BE2C (cell line): ENCODE data around the gene ZBTB42.
"Not testable (repeated sequence)": the region's sequence is repeated elsewhere in the genome, so short reads cannot be mapped to it uniquely, and the experiment has no call there.

ENCODE experiments used
- DNase-seq: peaks from one replicate; pipeline ENCODE4 v3.0.0-alpha.2; 2020
- H3K27me3 ChIP-seq: fragments of 250-450 bp; sonication (Bioruptor Pico); 2 replicates; pipeline ENCODE4 v1.5.1; 2020; ENCODE audit warnings: mild to moderate bottlenecking
- H3K36me3 ChIP-seq: fragments of 250-450 bp; sonication (Bioruptor Pico); 2 replicates; pipeline ENCODE4 v1.5.1; 2020; ENCODE audit warnings: mild to moderate bottlenecking
- H3K4me1 ChIP-seq: fragments of 250-450 bp; sonication (Bioruptor Pico); 2 replicates; pipeline ENCODE4 v1.5.1; 2020
- H3K4me3 ChIP-seq: 2 replicates; pipeline ENCODE4 v1.5.1; 2011; ENCODE audit warnings: low read depth, low read length
- H3K9me3 ChIP-seq: fragments of 250-450 bp; sonication (Bioruptor Pico); 2 replicates; pipeline ENCODE4 v1.5.1; 2020
- TF ChIP-seq, protein P1 (sequence below): IDR thresholded peaks from 2 replicates; pipeline ENCODE4 v1.5.1; 2012; ENCODE audit warnings: mild to moderate bottlenecking, low read depth, low read length

The ZBTB42 gene

DNA sequence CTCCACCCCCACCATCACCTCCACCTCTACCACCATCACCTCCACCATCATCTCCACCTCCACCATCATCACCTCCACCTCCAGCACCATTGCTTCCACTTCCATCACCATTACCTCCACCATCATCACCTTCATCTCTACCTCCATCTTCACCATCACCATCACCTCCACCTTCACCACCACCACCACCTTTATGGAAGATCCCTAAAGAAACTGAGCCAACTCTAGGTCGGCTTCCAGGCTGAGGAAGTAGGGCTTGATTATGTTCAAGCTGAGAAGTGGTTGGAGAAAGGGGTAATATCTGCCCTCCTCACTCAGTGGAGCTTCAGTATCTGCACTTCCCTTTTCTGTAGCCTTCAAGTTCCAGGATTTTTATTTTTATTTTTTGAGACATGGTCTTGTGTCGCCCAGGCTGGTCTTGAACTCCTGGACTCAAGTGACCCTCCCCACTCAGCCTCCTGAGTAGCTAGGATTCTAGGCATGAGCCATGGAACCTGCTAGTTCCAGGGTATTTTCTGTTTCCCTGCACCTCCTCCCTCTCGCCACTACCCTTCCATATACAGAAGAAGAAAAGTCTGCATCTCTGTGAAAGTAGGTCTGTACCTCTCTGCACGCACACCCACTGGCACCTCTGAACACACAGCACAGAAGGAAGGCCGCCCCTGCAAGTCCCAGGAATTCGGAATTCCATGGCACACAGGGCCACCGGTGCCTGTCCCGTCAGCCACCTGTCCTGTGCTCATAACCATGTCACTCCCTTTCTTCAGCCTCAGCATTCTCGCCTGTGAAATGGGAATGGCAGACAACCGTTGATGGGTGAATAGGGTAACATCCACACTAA, 5.9 kb downstream of the ZBTB42 start:
- Histone ChIP-seq H3K9me3 (no peaks in the 10 kb centered on the region), H3K4me1 (no peaks in the 10 kb centered on the region), H3K4me3 (no peak overlapping the region), H3K36me3 (no peaks in the 10 kb centered on the region), H3K27me3 (no peaks in the 10 kb centered on the region)
- DNase-seq = no peak
- TF ChIP-seq, protein P1, sequence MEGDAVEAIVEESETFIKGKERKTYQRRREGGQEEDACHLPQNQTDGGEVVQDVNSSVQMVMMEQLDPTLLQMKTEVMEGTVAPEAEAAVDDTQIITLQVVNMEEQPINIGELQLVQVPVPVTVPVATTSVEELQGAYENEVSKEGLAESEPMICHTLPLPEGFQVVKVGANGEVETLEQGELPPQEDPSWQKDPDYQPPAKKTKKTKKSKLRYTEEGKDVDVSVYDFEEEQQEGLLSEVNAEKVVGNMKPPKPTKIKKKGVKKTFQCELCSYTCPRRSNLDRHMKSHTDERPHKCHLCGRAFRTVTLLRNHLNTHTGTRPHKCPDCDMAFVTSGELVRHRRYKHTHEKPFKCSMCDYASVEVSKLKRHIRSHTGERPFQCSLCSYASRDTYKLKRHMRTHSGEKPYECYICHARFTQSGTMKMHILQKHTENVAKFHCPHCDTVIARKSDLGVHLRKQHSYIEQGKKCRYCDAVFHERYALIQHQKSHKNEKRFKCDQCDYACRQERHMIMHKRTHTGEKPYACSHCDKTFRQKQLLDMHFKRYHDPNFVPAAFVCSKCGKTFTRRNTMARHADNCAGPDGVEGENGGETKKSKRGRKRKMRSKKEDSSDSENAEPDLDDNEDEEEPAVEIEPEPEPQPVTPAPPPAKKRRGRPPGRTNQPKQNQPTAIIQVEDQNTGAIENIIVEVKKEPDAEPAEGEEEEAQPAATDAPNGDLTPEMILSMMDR = no peak

DNA sequence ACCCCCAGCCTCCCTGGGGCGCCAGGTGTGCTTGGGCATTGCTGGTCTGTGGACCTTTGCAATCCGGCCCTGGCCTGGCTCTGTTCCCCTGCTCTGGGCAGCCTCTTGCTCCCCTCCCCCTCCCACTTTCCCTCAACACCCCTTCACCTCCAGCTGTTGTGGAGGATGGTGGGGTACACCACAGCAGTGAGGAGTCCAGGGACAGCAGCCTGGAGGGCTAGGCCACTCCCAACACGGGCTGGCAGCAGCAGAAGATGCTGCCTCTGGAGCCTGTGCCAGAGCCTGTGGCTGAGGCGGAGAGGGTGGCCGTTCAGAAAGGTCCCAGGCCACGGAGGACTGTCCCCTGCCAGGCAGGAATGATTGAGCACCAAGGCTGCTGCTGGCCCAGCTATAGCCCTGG, 7.6 kb downstream of the ZBTB42 start:
- DNase-seq = no peak
- H3K4me1 ChIP-seq = no peaks in the 10 kb centered on the region
- H3K36me3 ChIP-seq = no peaks in the 10 kb centered on the region
- TF ChIP-seq, protein P1 = no peak
- no peaks in the 10 kb centered on the region for H3K9me3 ChIP-seq
- H3K27me3 ChIP-seq = no peaks in the 10 kb centered on the region
- no peak overlapping the region for H3K4me3 ChIP-seq

DNA sequence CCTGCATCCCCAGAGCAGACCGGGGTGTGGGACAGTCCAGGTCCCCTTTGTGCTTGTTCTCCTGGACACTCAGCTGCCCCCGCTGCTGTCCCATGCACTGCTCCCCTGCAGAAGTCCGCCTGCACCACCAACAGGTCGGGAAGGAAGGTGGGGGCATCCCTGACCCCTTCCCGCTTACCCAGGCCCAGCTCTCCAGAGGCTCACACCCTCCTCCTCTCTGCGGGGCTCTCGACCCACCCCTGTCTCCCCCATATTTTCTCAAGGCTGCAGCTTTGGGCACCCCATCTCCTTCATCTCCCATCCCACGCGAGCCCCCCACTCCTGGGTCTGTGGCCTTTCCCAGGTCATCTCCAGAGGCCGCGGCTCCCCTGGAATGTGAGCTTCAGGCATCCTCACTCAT, 9.4 kb downstream of the ZBTB42 start:
- TF ChIP-seq, protein P1 = no peak
- Histone ChIP-seq H3K4me1 (no peaks in the 10 kb centered on the region), H3K9me3 (no peaks in the 10 kb centered on the region), H3K27me3 (no peaks in the 10 kb centered on the region), H3K36me3 (no peaks in the 10 kb centered on the region), H3K4me3 (no peak overlapping the region)
- DNase-seq = no peak

DNA sequence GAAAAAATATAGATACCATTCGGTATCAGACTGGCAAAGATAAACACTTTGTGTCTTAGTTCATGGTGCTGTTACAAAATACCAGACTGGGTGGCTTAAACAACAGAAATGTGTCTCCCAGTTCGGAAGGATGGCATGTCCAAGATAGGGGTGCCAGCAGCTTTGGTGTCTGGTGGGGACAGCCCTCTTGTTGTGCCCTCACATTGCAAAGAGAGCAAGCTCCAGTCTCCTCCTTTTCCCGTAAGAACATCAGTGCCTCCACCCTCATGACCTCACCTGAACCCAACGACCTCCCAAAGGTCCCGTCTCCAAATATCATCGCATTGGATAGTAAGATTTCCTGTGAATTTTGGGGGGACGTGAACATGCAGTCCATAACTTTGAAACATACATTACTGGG, 12.4 kb downstream of the ZBTB42 start:
- TF ChIP-seq, protein P1 = no peak
- no peaks in the 10 kb centered on the region for H3K36me3 ChIP-seq
- DNase-seq = no peak
- H3K4me1 ChIP-seq = no peaks in the 10 kb centered on the region
- H3K4me3 ChIP-seq = no peak overlapping the region
- H3K9me3 ChIP-seq = no peaks in the 10 kb centered on the region
- no peaks in the 10 kb centered on the region for H3K27me3 ChIP-seq

DNA sequence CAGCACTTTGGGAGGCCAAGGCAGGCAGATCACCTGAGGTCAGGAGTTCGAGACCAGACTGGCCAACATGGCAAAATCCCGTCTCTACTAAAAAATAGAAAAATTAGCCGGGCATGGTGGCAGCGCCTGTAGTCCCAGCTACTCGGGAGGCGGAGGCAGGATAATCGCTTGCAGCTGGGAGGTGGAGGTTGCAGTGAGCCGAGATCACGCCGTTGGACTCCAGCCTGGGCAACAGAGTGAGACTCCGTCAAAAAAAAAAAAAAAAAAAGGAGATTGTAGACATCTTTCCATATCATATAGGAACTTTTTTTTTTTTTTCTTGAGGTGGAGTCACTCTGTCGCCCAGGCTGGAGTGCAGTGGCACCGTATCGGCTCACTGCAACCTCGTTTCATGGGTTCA, 13.8 kb downstream of the ZBTB42 start:
- not testable (repeated sequence) for DNase-seq, H3K36me3 ChIP-seq, H3K27me3 ChIP-seq, H3K9me3 ChIP-seq, H3K4me1 ChIP-seq
- peak overlapping the region; percentile 88 for H3K4me3 ChIP-seq

DNA sequence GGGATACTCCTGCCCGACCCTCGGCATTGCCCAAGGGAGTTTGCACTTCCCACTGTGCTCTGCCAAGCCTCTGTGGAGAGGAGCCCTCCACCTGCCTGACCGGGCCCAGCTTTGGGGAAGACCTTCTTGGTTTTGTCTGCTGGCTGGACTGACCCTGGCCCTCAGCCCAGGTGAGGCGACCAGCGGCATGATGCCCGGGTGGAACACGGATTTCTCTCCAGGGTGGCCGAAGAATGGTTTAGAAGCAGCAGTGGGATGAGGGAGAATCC, 15.6 kb downstream of the ZBTB42 start:
- DNase-seq = no peak
- Histone ChIP-seq H3K27me3 (no peaks in the 10 kb centered on the region), H3K4me3 (peak overlapping the region; percentile 88), H3K9me3 (no peaks in the 10 kb centered on the region), H3K36me3 (no peaks in the 10 kb centered on the region), H3K4me1 (peaks cover 3% of the 10 kb centered on the region)
- TF ChIP-seq, protein P1 = no peak
